ENCODE data around the gene ERGIC2. TPM values are rescaled to one million over a fixed set of nuclear protein-coding genes. Genes with fewer than 3 reads are reported as not detected.
A peak's percentile ranks its signal among the peaks of the same experiment; 100 is the strongest.

Gene ERGIC2
- total and polyA plus RNA-seq, 9 of the 15 experiments (the other 6 are each of a cell fraction or from before 2014, with no cell fraction given) = 24.1 to 180 (median 75.7) TPM

DNA sequence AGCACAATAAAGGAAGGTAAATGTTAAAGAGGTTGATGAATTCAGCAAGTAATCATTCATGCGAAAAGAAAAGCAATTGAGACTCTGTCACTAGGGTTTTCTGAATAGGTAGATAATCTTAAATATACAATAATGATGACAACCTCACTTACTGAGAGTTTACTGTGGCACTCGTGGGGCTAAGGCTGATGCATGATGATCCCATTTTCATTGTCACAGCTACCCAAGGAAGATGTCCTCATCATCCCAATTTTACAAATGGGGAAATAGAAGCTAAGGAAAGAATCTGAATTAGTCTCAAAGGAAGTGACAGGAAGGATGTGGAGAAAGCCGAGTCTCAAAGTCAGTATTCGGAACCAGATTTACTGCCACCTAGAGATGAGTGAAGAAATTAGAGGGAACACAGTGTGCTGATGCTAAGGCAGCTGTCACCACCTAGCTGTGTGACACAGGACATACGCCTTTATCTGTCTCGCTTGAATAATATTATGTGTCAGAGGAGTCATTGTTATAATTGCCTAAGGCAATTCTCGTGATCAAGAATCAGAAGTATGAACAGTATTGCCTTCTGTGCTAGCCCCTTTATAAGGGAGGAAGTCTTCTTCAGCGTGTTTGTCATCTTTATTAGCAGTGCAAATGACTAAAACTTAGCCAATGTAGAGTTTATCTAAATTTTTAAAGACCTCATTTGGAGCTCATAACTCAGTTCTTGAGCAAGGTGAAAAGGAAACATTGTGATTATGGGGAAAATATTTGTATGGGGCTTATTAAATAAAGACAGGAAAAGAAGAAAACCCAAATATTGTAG, 63.2 kb downstream of the ERGIC2 start:
- H3K9ac ChIP-seq (ENCODE audit: insufficient read depth in 1 of 2, low read depth in 2 of 2, low read length in 2 of 2) = no peak overlapping the region
- intact Hi-C loops (cut with micrococcal nuclease) (loop anchor here (1.0 to 2.0 kb wide), 2 partner anchors 229 to 244 kb away; no protein-coding TSS in a partner anchor), in situ Hi-C loops (cut with MboI) (no loop called here)
- H3K9me3 ChIP-seq (replicated peaks; ENCODE audit: control insufficient read depth, insufficient read depth, low read depth, low read length) = no peaks in the 10 kb centered on the region; the same call in 1 of the 2 replicates
- H3K27ac ChIP-seq (ENCODE audit: extremely low read depth, low read depth, low read length) = no peak overlapping the region
- POLR2A ChIA-PET = interaction anchor here (1.0 kb wide), 1 partner anchor 11 kb away, joined by 3 read pairs; no protein-coding TSS in a partner anchor
- ATAC-seq (peak; percentile 100), FAIRE-seq (peak; percentile 84), DNase-seq (ENCODE audit: extremely low read depth in 1 of 4, low spot score in 3 of 4) (peak; percentile 11 to 69 (median 32))
- no peak overlapping the region for H3K4me2 ChIP-seq (ENCODE audit: insufficient read depth, low read length)
- H3K27me3 ChIP-seq (ENCODE audit: control insufficient read depth in 2 of 2, insufficient read depth in 2 of 2, low read length in 2 of 2) = no peaks in the 10 kb centered on the region
- CTCF ChIA-PET (ENCODE audit: low intra/inter-chr PET ratio) = interaction anchor here (0.6 to 1.9 kb wide), 7 partner anchors 9 to 519 kb away, joined by 3 to 13 read pairs (median 7); no protein-coding TSS in a partner anchor
- no peaks in the 10 kb centered on the region for H3K9me1 ChIP-seq (ENCODE audit: control insufficient read depth, insufficient read depth, low read length)
- no peaks in the 10 kb centered on the region for H3K79me2 ChIP-seq (ENCODE audit: control insufficient read depth, insufficient read depth, low read length)
- no peaks in the 10 kb centered on the region; a peak in 1 of 5 replicates for H3K4me1 ChIP-seq (replicated peaks in 1 of 2; ENCODE audit: control insufficient read depth in 2 of 2, insufficient read depth in 2 of 2, low read length in 2 of 2)
- no peak overlapping the region for H3K4me3 ChIP-seq
- 0 out of 3 replicates have a peak, but pooled peaks cover 2% of the 10 kb centered on the region for H3K36me3 ChIP-seq (ENCODE audit: control insufficient read depth, insufficient read depth, low read length)
- BruUV-seq (replicated peaks) = no TSS peak
- H2AFZ ChIP-seq (ENCODE audit: low read depth, low read length) = no peak overlapping the region
- 32% methylated on average over 8 of the region's 8 CpGs for WGBS (ENCODE audit: insufficient coverage, low coverage, missing lambda C conversion rate)
- no peaks in the 10 kb centered on the region for H4K20me1 ChIP-seq (replicated peaks; ENCODE audit: control insufficient read depth, insufficient read depth, low read length)
- TF ChIP-seq, protein P1, sequence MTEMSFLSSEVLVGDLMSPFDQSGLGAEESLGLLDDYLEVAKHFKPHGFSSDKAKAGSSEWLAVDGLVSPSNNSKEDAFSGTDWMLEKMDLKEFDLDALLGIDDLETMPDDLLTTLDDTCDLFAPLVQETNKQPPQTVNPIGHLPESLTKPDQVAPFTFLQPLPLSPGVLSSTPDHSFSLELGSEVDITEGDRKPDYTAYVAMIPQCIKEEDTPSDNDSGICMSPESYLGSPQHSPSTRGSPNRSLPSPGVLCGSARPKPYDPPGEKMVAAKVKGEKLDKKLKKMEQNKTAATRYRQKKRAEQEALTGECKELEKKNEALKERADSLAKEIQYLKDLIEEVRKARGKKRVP (CRISPR knock-in tag; IDR thresholded peaks at IDR 0.05) = no peak
- TF ChIP-seq CTCF (IDR thresholded peaks at IDR 0.05 in 2 of 3, conservative IDR thresholded peaks at IDR 0.05 in 1 of 3; ENCODE audit: insufficient read depth in 2 of 3, low read depth in 1 of 3, low read length in 3 of 3) (peak; percentile 79 to 99 (median 99)), RHOXF2B (CRISPR knock-in tag; conservative IDR thresholded peaks at IDR 0.05) (0 out of 2 replicates have a peak, but pooled peaks have one; percentile 8), ARHGAP35 (IDR thresholded peaks at IDR 0.05; ENCODE audit: partially characterized antibody) (no peak), RCOR1 (IDR thresholded peaks at IDR 0.05; ENCODE audit: borderline replicate concordance in 1 of 2, low read depth in 2 of 2, low read length in 2 of 2) (peak in 1 of 2 experiments; percentile 32; a peak in 1 of 4 replicates), PTRF (tag; IDR thresholded peaks at IDR 0.05) (no peak), CREM (IDR thresholded peaks at IDR 0.05; ENCODE audit: low read depth) (0 out of 2 replicates have a peak, but pooled peaks have one; percentile 33), NFXL1 (CRISPR knock-in tag; IDR thresholded peaks at IDR 0.05) (no peak), STAG1 (CRISPR knock-in tag; IDR thresholded peaks at IDR 0.05; ENCODE audit: borderline replicate concordance) (peak; percentile 11; the same call in 1 of the 2 replicates), RBM39 (optimal IDR thresholded peaks at IDR 0.05; ENCODE audit: low read depth, low read length) (no peak), MLLT1 (IDR thresholded peaks at IDR 0.05) (peak in 1 of 2 experiments; percentile 33; a peak in 1 of 4 replicates), MEIS2 (IDR thresholded peaks at IDR 0.05; ENCODE audit: partially characterized antibody) (peak; percentile 68), RAD21 (CRISPR knock-in tag; conservative IDR thresholded peaks at IDR 0.05 in 1 of 2, IDR thresholded peaks at IDR 0.05 in 1 of 2) (peak; percentile 89 to 94), RB1 (IDR thresholded peaks at IDR 0.05; ENCODE audit: low read depth) (peak; percentile 24; the same call in 1 of the 2 replicates)
- TF ChIP-seq, protein P2, sequence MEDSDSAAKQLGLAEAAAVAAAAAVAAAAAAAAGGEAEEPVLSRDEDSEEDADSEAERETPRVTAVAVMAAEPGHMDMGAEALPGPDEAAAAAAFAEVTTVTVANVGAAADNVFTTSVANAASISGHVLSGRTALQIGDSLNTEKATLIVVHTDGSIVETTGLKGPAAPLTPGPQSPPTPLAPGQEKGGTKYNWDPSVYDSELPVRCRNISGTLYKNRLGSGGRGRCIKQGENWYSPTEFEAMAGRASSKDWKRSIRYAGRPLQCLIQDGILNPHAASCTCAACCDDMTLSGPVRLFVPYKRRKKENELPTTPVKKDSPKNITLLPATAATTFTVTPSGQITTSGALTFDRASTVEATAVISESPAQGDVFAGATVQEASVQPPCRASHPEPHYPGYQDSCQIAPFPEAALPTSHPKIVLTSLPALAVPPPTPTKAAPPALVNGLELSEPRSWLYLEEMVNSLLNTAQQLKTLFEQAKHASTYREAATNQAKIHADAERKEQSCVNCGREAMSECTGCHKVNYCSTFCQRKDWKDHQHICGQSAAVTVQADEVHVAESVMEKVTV (CRISPR knock-in tag; IDR thresholded peaks at IDR 0.05) = peak; percentile 74
